GM18520 (cell line): ENCODE results near the gene WDCP.
"Not testable (repeated sequence)": the region's sequence is repeated elsewhere in the genome, so short reads cannot be mapped to it uniquely, and the experiment has no call there.

ENCODE experiments used
- ATAC-seq: cut with Tn5 transposase; IDR thresholded peaks from one replicate; pipeline ENCODE4 v1.9.1; 2021; ENCODE audit not compliant: unreplicated experiment

The WDCP gene

DNA sequence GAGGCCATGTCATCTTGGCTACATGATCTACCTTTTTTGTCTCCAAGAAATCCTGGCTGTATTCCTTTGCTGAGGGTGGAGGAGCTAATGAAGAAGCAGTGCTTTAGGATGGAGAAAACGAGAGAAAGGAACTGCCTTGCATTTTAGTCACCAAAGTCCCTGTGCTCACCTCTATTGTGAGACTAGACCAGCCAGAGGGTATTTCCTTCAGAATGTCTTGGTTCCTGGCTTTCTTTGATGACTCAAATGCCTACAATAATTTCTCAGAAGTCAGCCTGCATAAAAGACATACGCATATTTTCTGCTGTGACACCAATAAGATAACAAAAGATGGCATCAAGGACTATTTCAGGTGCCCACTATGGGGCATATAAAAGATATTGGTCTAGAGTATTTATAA lies 18.1 kb upstream of the WDCP start:
- no peak for ATAC-seq

DNA sequence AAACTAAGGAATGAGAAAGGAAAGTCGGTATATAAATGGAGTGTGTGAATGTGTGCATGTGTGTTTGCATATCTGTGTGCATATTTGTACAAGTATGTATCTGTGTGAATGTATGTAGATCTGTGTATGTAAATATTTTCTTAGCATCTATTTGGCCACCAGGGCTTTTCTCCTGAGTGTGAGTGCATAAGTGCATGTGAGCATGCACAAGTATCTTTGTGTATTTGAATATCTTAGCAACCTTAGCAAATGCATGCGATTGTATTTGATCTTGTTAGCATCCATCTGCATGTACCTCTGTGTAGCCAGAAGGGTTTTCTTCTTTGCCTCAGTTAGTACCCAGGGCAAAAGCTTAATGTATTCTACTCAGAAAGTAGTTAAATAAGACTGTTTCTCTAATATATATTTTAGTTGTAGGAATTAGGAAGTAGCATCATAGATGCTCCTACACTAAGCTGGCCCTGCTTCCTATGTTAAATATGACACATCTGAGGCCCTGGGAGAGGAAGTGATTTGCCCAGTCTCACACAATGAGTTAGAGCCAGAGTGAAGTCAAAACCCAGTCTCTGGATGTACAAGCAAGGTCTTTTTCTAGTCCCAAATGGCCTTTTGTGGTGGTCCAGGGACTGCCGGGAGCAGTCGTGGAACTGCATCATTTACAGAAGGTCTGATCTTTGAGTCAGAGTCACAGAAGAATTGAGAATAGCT lies 11.5 kb upstream of the WDCP start:
- no peak for ATAC-seq

DNA sequence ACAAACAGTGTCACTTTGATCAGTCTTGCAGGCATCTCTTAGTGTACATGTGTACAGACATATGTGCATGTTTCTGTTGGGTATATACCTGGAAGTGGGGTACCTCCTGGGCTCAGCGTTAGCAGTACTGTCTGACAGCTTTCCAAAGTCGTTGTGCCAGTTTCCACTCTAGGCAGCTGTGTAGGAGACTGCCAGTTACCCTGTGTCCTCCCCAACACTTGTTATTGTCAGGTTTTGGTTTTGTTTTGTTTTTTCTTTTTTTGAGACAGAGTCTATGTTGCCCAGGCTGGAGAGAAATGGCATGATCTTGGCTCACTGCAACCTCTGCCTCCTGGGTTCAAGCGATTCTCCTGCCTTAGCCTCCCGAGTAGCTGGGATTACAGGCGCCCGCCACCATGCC lies 8.6 kb upstream of the WDCP start:
- no peak for ATAC-seq

DNA sequence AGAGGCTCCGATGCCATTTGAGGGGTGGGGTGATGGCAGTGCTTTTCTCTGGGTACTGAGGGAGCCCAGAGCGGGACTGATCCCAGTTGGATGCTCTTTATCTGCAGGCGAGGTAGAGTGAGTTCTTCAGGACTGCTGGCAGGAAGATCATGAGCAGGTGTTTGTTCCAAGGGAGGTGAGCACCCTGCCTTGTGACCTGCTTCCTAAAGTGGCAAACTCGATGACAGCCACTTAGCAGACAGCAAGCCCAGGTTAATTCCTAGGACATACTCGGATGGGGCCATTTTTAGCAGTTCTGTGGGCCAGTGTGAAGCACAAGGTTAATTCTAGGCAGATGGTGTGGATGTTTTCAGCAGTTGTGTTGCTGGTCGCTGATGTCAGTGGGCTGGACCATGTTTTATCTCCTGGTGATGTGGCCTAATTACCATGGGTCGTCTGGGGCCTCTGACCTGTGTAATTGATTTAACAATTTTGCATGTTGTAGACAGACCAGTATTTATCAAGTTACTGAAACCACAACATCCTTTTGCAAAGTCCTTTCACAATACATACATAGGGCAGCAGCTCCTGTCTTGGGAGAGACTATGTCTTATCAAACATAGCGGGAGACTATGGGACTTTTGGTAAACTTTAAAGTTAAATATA lies 7.3 kb upstream of the WDCP start:
- ATAC-seq: no peak

DNA sequence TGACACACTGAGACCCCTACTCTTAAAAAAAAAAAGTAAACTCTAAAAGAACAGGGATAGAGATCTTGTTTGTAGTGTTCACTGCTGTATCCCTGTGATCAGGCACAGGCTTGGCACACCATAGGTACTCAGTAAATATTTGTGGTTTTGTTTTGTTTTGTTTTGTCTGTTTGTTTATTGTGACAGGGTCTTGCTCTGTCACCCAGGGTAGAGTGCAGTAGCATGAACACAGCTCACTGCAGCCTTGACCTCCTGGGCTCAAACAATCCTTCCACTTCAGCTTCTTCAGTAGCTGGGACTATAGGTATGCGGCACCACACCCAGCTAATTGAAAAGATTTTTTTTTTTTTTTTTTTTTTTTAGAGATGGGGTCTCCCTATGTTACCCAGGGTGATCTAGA lies 5.8 kb upstream of the WDCP start:
- no peak for ATAC-seq

DNA sequence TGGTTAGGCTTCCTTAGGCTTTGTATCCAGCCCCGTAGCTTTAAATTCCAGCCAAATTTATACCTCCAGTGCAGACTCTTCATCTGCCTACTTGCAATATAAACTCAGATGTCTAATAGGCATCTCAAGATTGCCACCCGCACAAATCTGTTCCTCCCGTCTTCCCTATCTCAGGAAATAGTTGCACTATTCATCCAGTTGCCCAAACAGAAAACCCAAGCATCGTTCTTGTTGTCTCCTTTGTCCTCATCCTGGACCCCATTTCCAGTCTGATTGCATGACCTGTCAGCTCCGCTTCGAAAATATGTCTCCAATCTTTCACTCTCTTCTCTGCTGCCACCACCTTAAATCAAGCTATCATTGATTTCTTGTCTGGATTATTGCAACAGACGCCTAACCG lies 4.6 kb upstream of the WDCP start:
- no peak for ATAC-seq

DNA sequence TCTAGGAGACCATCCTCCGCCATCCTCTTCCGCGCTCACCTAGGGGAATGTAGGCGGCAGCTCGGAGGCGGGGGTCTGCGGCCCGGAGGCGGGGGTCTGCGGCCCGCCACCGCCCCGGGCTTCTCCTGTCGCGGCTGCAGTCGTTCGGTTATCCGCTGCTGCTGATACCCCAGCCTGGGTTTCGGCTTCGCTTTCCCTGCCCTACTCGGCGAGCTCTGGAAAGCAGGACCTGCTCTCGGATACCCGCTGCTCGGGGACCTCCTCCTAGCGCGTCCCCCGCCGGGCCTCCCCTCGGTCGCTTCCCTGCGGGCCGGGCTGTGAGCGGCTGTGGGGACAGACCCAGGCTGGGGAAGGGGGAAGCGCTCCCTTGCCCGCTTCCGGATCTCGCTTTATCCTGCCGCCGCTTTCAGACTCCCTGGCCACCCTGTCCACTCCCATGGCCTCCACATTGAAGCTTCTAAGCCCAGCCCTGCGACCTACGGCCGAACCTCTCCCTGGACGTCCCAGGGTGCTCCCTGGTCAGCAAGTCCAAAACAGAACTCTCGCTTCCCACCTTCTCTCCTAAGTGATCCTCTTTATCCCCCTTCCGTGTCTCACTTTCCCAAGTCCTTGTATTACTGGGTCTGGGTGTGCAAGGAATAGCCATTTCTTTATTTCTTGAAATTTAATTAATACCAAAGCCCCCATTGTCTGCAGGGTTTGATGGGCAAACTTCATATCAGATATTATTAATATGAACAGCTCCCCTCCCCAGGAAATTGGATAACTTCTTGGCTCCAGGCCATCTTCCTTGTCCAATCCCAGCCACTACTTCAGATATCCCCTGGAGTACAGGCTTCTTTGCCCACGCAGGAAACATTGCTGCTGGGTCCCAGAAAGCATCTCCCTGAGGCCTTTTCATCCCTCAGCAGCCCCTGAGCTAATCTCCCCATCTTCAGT lies 3.1 kb upstream of the WDCP start:
- no peak for ATAC-seq

DNA sequence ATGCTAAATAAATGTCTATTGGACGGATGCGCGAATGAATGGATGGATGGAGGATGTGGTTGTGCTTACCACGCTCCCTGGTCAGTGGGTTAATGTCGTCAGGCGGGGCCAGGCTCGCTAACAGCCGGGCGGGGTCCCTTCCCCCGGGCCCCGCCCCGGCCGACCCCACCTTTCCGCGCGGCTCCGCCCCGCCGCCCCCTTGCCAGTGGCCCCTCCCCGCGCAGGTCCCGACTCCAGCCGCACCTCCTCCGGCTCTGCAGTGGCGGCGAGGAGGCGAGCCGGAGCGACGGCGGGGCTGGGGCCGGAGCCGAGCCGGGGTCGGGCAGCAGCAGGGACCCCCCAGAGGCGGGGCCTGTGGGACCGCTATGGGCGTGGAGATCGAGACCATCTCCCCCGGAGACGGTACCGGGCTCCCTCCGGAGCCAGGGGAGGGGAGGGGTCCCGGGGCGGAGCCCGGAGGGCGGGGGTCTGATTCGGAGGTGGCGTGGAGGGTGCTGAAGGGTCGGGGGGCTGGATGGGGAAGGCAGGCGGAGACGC lies 2.4 kb upstream of the WDCP start, which contains the start of gene FKBP1B:
TSS of gene FKBP1B (plus strand) at position 257 of the 537 bp plus-strand sequence. CDS start at position 366, 109 bp downstream.
- ATAC-seq: no peak

DNA sequence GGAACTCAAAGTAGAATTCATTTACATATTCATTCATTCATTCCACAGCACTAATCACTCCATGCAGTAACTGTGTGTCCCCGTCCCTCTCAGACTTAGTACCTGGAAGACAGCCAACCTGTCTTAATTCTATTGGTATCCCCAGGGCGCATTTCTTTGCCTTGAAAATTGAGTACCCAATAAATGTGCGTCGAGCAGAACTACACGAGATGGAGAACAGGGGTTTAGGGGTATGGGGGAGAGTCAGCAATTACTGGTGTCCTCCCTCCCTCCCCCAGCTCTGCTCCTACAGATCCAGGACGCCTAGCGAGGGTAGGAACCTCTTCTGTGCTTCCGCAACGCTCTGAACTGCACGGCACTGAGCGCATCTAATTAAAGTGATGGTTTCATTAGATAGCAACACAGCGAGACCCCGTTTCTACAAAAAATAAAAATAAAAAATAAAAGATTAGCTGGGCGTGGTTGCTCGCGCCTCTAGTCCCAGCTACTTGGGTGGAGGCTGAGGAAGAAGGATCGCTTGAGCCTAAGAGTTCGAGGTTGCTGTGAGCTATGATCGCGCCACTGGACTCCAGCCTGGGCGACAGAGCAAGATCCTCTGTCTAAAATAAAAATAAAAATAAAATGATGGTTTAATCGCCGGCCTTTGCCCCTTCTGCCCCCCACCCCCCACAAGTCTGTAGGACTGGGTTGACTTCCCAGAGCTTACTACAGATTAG lies 1.7 kb upstream of the WDCP start:
- no peak for ATAC-seq

DNA sequence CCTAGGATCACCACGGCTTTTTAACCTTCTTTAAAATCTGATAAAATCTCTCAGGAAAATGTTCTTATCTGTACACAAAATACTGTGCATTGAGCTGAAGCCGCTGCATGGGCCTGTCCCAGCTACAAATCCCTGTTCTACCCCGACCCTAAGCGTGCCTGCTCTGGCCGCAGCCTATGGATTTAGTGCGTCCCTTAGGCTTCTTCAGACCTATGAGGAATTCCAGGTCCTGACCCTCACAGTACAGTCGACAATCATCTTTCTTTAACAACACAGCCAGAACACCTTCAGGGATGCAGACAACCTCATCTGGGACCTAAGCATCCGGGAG lies 477 bp upstream of the WDCP start:
- no peak for ATAC-seq

DNA sequence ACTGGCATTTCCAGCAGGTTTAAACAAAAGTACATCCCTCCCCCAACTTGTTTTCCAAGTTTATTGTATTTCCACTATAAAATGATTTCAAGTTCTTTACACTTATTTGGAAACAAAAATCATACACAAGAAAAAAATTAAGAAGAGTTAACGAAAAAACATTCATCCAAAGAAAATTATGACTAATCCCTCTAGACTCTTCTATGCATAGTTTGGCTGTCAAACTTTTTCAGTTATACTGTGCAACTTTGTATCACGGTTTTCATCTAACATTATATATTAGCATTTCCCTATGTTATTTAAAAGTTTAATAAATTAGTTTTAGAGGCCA lies 627 bp downstream of the WDCP start:
- ATAC-seq: no peak

DNA sequence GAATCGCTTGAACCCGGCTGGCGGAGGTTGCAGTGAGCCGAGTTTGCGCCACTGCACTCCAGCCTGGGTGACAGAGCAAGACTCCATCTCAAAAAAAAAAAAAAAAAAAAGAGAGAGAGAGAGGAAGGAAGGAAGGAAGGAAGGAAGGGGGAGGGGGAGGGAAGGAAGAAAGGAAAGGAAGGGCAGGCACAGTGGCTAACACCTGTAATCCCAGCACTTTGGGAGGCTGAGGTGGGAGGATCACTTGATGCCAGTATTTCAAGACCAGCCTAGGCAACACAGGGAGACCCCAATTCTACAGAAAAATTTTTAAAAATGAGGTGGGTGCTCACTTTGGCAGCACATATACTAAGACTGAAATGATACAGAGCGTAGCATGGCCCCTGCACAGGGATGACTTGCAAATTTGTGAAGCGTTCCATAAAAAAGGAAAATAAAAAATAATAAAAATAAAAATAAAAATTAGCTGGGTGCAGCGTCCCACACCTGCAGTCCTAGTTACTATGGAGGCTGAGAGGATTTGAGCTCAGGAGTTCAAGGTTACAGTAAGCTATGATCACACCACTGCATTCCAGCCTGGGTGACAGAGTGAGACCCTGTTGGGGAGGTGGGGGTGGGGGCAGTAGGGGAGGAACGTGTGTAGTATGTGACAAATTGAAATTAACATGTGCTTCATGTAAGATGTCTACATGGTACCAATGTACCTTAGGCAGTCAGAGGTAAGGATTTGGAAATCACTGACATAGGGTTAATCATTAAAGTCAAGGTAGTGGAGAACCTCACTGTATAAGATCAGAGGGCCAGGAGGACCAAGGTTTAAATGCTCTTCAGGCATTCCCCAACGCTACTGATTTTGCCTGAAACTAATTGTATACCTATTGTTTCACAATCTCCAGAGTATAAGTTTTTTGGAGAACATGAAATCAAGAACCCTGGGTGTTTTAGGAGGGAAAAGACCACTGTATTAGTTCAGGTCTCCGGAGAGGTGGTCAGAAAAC lies 1.4 kb downstream of the WDCP start:
- no peak for ATAC-seq

DNA sequence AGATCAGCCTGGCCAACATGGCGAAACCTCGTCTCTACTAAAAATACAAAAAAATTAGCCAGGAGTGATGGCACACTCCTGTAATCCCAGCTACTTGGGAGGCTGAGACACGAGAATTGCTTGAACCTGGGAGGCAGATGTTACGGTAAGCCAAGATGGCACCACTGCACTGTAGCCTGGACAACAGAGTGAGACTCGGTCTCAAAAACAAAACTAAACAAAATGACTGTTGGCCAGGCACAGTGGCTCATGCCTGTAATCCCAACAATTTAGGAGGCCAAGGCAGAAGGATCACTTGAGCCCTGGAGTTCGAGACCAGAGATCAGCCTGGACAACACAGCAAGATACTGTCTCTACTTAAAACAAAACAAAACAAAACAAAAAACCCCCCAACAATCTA lies 4.1 kb downstream of the WDCP start:
- not testable (repeated sequence) for ATAC-seq

DNA sequence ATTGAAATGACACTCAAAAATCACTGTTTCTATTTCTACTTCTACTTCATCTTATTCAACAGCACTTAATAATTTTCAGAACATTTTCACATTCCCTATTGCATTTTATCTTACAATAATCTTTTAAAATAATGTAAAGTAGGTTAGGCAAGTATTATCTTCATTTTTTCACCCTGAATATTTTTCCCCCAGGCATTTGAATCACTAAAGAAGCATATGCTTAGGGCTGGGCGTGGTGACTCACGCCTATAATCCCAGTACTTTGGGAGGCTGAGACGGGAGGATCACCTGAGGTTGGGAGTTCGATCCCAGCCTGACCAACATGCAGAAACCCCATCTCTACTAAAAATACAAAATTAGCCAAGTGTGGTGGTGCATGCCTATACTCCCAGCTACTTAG lies 6.7 kb downstream of the WDCP start:
- ATAC-seq: no peak

DNA sequence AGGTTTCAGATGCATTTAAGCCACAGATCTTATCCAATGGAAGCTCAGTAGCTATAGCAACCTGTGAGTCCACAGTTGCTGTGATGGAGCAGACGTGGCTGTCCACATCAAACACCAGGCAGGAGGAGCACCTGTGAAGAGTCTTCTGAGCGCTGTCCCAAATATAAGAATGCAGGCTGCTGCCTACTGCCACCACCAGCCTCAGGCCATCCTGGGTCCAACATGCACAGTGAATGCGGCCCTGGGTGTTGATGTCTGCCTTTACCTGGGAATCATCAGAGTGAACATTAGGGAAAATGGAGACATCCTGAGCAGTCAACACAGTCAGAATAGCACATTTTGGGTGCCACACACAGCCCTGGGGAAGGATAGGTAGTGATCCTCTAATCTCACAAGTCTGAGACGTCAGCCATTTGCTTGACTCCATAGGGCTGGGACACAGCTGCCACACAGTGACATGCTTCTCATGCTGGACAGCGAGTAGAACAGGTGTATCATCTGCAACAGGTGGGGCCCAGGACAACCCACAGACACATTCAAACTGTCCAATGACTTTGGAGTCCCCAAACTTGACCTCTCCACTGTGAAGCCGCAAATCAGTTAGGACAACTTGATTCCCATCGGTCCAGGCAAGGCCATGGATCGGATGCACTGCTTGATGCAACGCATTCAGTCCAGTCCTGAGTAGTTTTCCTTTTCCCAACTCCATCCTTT lies 8.2 kb downstream of the WDCP start:
- no peak for ATAC-seq

DNA sequence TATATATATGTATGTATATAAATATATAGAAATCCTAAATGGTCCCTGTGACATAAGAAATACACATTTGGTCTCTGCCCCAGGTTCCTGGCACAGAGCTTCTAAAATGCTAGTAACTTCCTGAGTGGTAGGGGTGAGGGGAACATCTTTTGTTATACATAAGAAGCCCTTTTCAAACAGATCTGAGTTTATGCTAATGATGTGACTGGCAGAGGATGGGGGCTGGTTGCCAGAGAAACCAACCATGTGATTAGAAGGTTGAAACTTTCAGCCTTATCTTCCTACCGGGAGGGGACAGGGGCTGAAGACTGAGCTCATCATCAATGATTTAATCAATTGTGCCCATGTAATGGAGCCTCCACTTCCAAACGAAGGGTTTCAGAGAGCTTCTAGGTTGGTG lies 21.0 kb downstream of the WDCP start:
- no peak for ATAC-seq

DNA sequence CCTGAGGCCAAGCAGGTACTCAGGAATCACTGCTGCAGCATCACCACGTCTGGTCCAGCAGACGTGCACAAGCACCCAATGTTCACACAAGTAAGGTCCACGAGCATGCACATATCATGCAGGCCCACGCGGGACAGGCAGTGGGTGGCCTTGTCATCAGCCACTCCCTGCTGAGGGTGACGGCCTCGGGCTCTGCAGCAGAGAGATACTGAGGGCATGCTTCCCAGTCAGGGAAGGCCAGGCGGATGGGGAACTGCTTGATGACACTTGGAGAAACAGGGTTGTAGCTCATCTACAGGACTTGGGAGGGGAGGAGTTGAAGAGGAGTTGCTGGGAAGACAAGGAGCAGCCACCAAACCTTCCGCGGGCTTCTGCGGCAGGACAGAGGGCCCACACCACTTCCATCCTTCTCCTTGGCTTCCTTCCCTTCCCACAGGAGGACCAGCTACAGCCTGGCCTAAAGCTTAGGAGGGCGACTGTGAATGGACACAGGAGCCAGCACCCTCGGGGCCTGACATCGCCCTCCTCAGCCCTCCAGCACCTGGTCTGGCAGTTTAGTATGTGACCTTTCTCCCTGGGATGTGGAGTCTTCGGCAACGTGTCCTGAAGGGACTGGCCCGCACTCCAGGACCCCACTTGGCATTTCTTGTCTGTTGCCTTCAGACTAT lies 22.1 kb downstream of the WDCP start:
- no peak for ATAC-seq

DNA sequence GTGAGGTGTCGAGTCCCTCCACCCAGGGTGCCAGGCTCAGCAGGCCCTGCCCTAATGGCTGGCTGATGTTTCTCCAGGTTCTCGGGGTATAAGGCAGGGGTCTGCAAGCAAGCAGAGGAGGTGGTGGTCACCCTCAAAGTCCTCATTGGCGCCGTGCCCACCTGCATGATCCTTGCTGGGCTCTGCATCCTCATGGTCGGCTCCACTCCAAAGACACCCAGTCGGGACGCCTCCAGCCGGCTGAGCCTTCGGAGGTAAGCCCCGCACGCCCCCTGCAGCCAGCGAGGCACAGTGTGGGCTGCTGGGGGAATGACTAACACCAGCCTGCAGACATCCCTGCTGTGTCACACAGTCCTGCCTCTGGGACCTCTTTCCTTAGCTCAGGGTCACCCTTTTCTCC lies 23.2 kb downstream of the WDCP start:
- no peak for ATAC-seq
